Globus pallidus (tissue), 1 donor: ENCODE measurements around the gene NAPG.
"Not testable (repeated sequence)": the region's sequence is repeated elsewhere in the genome, so short reads cannot be mapped to it uniquely, and the experiment has no call there.

Experiments used
- DNase-seq: peaks from one replicate; pipeline ENCODE4 v3.0.0-alpha.2; 2015; ENCODE audit warnings: low spot score

NAPG gene

DNA sequence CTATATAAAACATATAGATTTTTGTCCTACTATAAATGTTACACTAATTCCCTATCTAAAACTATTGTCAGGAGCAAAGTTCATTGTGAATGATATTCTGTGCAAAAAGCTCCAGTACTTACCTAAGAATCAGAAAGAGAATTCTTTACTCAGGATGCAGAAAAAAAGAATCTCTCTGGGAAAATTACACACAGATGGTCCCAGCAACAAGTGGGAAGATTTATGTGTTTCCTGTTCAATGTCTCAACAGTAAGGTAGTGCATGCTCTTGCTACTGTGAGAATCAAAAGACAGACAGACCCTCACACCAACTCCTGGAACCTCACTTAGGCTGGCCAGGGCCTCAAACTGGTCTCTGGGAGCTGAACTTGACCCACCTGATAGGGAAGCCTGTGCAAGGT lies 11.2 kb upstream of the NAPG start:
- no peak for DNase-seq

DNA sequence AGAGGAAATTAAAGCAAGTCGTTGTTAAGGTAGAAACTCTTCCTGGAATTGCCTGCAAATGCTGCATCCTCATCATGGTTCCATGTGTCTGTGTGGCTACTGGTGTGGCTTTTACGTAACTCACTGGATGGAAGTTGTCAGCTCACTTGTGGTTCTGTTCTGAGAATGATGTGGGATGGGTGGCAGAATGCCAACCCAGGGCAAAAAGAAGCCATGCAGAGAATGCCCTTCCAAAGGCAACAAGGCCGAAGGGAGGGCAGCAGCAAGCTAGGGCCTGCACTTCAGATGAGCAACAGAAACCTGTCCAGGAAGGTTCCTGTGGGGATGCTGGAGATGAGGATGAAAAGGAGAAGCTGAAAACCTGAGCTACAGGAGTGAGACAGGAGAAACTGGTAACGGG lies 10.4 kb upstream of the NAPG start:
- no peak for DNase-seq

DNA sequence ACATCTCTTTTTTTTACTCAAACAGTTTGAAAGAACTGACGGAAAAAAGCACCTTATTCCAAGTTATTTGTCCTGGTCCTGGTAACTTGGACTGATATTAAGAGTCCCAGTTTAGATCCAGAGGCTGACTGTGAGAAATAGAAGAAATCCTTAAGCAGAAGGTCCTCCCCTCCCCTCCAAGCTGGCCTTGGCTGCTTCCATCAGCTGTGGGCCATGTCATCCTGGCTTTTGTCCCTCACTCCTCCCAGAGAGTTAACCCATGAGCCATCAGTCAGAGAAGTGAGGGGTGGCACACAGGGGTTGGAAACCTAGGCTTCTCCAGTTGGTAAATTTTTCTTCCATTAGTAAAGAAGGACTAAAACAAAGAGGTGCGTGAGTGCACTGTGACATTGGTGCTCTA lies 9.7 kb upstream of the NAPG start:
- DNase-seq = no peak

DNA sequence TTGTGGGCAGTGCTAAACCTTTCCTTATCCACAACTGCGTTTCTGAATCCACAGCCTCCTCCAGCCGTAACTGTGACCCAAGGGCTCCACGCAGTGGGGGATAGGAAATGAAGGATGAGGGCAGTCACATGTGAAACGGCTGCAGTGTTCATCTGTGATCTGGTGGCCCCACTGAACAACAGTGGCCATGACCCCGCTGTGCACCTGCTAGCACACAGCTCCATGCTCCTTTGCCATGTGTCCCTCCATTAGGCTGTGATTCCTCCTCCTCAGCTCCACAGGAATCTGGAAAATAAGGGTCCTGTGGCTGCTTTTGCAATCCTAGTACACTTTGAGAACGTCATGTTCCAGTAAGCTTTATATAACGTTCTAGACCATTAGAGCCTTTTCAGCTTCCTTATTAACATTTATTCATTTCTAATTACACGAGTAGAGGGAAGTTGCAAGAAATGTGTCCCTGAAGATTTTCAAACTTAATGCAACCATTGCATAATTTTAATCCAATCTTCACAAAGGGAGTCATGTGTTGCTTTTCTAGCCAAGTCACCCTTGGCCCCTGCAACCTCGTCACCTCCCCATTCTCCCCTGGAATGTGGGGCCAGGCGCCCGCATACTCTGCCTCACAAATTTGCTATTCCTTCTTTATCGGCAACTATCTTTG lies 7.1 kb upstream of the NAPG start:
- peak; percentile 91 for DNase-seq

DNA sequence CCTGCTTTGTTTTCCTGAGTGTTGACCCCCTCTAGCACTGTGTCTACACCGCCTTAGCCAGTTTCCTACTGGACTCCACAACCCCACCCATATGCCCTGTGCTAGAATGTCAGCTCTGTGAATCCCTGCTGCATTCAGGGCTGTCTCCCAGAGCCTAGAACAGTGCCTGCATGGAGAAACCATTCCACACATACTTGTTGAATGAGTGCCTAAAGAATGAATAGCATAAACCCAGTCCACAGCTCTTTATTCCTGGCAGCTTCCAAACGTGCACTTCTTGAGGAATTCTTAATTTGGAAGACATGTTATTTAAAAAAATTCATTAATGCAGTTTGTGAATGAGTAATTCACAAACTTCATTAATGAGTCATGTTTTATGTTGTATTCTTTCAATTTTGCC lies 6.5 kb upstream of the NAPG start:
- DNase-seq = peak; percentile 15

DNA sequence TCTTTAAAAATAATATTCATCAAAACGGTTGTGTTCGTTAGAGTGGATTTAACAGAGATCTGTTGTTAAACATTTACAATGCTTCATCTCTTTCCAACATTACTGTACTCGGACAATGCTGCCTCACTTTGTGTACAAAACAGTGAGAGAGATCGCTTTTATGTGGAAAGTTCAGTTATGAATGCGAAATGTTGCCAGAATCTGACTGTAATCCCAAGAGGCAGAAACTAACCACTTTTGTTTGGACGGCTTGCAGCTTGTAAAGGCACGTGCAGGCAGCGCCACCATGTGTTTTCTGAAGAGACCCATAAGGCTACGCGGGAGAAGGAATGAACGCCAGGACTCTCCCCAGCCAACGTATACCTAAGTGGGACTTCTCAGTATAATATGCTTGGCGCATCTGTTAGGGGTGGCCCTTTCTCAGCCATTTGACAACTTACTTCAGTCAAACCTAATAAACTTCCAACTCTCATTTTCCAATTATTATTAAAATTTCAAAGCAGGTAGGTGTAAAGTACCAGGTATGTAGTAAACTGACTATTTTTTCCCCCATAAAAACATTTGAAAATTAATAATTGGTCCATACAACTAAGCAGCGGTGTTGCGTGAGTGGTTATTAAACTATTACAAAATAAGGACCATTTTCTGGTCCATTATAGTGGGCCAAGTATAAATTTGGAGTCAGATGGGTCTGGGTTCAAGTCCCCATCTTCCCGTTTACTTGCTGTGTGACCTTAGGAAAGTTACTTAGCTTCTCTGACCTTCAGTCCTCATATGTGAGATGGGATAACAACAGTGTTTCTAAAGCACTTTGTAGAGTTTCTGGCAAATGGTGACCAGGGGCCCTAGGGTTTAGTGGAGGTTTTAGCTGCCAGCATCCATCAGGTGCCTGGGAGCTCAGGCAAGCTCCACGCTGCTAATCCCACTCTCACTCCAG lies 5.6 kb upstream of the NAPG start:
- DNase-seq = peak; percentile 88

DNA sequence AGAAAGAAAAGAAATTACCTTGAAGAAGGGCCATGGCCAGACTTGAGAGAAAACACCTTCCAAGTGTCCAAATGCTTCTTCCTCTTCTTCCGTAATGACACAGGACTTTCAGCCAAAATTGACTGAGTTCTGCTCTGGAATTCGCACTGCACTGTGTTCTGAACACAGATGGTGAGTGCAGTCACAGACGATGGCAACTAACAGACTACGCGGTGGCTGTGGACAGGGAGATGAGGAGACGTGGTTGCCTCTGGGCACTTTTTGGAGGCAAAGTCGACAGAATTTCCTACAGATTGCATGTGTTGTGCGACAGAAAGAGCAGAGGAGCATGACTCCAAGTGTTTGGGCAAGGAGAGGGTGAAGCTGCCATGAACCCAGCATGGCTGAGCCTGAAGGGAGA lies 4.3 kb upstream of the NAPG start:
- no peak for DNase-seq

DNA sequence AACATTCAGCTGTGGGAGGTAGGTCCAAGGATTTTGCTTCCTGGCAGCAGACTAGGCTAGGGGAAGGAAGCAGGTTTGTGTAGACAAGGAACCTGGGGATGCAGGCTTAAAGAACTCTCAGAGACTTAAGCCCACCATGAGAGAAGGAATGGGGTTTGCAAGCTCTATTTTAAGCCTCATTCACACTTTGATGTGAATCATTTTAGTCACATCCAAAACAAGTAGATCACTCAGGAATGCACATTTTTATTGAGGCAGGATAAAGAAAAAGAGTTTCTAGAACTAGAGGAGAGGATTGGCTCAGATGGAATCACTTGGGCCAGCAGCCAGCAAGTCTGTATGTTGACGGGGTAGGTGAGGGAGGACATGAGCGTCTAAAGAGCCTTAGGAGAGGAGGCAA lies 3.3 kb upstream of the NAPG start:
- no peak for DNase-seq

DNA sequence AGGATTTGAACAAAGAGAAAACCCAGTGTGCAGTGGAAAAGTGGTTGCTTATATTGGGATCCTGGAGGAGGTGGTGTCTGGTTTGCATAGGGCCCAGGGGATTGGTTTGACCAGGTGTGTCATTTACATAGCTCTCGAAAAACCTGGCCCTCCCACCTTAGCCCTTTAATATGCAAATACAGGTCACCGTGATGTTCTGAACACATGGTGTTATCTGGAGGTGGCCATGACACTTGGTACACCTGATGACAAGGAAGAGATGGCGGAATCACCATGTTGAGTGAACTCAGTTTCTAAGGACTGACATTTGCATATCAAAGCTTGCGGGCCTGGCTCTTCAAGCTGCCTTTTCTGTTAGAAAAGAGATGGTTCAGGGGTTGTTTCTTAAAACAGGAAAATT lies 2.3 kb upstream of the NAPG start:
- no peak for DNase-seq

DNA sequence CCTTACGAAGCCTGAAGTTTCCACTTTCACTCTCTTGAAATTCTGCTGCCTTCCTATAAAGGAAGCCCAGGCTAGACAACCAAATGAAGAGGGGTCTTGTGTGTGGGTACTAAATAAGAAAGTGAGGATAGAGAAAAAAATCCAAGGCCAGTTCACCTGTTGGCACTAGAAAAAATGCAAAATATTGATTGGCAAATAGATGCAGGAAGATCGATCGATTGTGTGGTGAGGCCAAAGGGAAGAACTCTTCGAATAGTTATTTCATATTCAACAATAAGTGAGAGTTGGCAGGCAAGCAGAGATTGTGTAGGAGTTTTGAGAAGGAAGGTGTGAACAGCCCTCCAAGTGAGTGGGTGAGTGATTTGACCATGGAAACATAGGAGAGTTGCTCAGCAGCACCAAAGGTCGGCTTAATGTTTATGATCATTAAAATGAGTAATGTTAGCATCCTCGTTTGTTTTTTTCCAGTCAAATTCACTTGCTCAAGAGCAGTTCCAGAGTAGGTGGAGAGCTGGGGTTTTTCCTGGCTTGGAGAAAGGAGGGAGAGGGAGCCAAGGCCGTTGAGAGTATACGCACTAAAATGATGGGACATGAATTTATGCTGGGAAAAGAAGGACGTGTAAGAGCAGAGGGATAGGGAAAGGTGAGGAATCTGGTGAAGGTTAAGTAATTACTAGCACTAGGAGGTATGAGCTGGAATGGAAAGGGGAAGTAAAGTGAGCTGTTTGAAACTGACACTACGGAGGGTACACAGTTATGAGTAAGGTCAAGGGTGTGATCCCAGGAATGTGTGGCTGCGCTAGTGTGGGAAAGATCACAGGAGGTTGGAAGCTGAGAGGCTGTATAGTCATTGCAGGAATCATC lies 1.1 kb upstream of the NAPG start:
- no peak for DNase-seq

DNA sequence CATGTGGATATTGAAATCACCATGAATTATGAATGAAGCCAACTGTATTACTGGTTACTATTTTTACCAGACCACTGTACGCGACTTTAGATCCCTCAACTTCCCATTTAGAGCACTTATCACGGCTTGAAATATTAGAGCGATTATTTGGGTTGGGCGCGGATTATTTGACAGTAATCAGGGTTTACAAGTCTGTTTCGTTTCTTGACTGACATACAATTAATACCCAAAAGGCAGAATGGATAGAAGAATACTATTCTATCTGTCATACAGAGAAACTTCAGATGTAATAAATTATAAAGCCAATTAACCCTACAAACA lies 496 bp upstream of the NAPG start:
- no peak for DNase-seq

DNA sequence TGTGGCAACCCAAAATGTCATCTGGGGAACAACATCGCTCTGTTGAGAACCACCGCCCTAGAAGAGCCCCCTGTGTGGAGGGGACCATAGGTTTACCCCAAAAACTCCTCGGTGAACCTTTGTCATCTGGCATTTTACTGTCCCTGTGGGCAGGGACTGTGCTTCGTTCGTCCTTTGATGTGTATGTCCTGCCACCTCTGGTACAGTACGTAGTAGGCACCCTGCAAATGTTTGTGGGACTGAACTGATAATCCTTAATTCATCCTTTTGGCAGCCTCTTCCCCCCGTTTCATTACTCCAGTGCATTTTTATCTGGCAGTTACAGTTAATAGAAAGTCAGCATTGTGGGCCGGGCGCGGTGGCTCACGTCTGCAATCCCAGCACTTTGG lies 728 bp downstream of the NAPG start:
- no peak for DNase-seq

DNA sequence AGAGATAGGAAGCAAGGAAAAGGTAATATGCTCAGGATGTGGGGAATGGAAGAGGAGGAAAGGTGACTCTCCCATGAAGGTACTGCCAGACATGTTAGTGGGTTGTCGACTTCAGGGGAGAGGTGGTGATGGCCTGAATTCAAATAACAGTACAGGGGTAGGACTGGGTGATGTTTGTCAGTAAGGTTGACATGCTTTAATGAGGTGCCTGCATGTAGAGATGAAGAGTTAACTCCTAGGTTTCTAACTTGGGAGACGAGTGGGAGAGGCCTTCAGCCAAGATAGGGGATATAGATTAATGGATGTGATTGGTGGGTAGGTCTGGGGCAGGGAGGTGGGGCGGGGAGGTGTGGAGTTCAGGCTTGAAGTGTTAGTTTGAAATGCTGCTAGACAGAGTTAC lies 2.6 kb downstream of the NAPG start:
- DNase-seq = no peak

DNA sequence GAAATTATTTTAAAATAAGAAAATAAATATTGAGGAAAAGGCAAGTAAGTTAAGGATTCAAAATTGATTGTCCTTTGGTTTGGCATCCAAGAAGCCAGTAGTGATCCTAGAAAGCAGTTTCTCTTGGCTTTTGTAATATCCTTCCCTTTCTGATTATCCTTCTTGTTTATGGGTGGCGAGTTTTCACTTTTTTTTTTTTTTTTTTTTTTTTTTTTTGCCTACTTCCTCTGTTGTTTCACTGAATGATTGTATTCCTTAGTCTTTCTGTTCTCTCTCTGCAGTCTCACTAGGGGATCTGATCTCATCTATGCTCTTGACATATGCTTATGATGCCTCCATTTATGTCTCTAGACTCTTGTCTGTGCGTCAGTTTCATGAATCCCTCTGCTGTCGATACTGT lies 4.2 kb downstream of the NAPG start:
- DNase-seq = no peak

DNA sequence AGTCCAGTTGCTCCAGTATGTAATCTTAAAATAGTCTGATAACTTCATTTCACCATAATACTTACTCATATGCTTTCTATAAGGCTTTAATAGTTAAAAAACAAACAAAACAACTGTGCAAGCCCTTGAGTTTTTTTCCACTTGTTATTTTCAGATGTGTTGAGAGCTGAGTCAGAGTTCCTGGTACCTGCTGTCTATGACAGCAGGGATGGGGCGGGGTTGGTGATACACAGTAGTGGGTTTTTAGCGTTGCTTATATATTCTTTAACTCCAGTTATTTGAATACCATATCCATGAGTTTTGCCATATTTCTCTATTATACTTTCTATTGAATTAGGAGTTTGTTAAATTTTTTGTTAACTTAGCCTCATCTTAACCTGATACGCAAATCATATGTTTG lies 5.0 kb downstream of the NAPG start:
- no peak for DNase-seq

DNA sequence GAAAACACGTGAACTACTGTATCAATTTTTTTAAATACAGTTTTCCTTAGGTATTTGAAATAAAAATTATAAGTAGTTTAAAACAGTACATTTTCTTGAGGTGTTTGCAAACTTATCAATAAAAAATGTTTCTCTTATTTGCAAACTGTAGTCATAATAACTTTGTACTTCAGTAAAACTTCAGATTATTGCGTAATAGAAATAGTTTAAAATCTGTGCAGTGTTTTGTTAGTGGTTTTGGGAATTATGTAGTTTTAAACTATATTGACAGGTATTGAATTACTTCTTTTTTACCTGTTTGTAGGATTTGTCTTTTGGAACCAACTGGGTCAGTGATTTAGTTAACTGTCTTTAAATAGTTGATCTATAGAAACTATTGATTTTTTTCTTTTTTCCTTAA lies 7.3 kb downstream of the NAPG start:
- no peak for DNase-seq

DNA sequence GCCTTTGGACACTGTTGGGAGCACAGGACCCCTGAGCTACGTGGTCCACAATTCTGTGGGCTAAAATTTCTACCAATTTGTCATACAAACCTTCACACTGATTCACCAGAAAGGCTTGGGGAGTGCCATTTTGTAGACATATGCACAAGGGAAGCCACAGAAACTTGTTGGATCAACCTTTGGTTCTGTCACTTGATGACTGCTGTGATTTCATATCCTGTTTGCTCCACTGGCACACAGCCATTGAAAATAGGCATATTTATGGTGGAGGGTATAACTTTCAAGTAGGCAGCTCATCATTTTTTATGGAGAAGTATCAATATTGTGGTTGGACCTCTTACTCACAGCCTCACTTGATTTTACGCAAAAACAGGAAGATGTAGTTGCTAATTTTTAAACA lies 10.5 kb downstream of the NAPG start:
- DNase-seq = no peak

DNA sequence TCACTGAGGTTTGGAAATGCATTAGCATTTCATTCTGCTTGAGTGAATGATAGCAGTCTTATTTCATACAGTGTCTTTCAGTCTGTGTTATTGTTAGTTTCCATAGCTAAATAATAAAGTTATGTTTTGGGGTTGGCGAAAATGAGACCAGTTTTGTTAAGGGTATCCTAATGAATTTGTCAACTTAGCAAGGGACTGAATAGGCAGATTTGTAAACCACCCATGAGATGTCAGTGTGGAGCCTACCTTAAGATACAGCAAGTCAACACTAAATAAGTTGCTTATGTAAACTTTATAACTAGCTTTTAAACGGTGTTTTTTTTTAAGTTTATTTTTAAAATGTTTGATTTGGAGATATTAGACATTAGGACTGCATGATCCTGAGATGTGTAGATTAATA lies 11.9 kb downstream of the NAPG start:
- no peak for DNase-seq

DNA sequence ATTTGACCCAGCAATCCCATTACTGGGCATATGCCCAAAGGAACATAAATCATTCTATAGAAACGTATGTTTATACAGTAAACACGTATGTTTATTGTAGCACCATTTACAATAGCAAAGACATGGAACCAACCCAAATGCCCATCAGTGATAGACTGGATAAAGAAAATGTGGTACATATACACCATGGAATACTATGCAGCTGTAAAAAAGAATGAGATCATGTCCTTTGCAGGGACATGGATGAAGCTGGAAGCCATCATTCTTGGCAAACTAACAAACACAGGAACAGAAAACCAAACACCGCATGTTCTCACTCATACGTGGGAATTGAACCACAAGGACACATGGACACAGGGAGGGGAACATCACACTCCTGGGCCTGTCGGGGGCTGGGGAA lies 13.3 kb downstream of the NAPG start:
- not testable (repeated sequence) for DNase-seq

DNA sequence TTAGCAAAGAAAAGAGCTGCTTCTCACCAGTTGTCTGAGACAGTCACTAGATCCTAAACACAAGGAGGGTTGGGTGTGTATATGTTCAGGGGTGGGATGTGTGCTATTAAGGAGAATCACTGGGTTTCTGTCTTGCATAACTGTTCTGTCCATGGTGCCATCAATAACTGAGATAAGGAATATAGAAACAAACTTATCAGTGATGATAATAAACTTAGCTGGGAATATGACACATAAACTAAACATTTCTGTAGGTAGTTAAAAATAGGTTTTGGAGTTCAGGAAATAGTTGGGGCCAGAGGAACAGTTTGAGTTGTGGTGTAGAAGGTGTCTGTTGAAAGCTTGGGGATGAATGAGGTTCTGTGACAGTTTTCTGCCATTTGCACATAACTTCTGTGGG lies 17.4 kb downstream of the NAPG start:
- no peak for DNase-seq

DNA sequence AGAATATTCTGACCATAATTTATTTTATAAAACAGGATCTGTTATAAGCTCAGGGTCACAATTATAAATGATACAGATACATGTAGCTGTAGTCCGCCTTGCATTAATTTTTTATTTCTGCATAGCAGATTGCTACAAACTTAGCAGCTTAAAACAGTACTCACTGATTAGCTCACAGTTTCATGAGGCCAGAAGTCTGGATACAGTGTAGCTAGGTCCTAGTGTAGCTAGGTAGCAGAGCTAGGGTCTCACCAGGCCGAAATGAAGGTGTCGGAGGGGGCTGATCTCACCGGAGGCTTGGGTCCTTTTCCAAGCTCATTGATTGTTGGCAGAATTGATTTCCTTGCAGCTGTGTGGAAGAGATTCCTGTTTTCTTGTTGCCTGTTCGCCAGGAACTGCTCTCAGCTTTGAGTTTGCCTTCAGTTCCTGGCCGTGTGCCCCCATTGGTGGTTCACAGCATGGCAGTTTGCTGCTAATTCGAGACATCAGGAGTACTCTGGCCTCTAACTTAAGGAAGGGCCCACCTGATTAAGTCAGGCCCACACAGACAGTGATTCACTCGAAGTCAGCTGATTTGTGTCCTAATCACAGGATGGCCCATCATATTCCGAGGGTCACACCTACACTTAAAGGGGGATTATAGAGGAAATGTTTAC lies 18.4 kb downstream of the NAPG start:
- no peak for DNase-seq

DNA sequence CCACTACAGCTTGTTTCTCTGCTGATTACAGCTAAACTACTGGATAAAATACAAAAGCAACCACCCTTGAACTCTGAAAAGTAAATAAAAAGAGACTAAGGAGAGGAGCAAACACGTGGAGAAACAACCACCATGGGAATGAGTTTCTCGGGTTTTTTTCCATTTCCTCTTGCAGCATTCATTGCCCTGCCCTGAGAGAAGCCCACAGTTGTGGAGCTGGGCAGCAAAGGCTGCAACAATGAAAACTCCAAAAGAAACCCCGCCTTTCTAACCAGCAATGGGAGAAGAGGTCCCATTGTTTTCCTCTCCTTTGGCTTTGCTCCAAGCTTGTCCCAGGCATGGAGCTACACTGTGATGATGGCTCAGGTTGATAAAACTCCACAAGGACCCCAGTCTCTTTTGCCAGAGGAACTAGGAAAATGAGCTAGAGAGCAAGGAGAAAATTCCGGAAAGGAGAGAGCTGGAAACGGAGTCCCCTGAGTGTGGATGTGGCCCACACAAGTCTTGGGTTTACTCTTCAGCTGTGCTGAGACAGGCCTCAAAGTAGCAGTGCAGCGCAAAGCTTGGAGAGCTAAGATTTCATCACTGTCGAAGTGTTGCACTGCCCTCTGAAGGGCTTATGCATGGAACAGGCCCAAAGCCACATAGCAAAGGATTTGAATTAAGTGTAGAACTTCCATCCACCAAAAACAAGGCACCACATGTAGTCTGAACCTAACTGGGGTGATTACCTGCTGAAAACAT lies 20.9 kb downstream of the NAPG start:
- DNase-seq = peak; percentile 55
